IPS-15b (cell line): ENCODE data around the gene WEE2.

Experiments used
- H3K27me3 ChIP-seq: one replicate; pipeline ENCODE4 v1.6.1; 2013; ENCODE audit warnings: low read length; ENCODE audit not compliant: control insufficient read depth, insufficient read depth
- H3K36me3 ChIP-seq: one replicate; pipeline ENCODE4 v1.6.1; 2013; ENCODE audit warnings: low read length; ENCODE audit not compliant: control insufficient read depth, insufficient read depth
- H3K4me1 ChIP-seq: one replicate; pipeline ENCODE4 v1.6.1; 2013; ENCODE audit warnings: mild to moderate bottlenecking, low read length; ENCODE audit not compliant: control insufficient read depth, insufficient read depth
- H3K4me3 ChIP-seq: one replicate; pipeline ENCODE4 v1.5.1; 2013; ENCODE audit warnings: low read depth, low read length
- H3K9ac ChIP-seq: one replicate; pipeline ENCODE4 v1.6.1; 2013; ENCODE audit warnings: low read depth, mild to moderate bottlenecking, low read length
- H3K9me3 ChIP-seq: one replicate; pipeline ENCODE4 v1.6.1; 2013; ENCODE audit warnings: mild to moderate bottlenecking, low read length; ENCODE audit not compliant: control insufficient read depth, insufficient read depth

Gene WEE2

GRCh38 chr7:141717450-141717849 is 9.3 kb downstream of the WEE2 start:
- Histone ChIP-seq H3K4me1 (no peaks in the 10 kb centered on the region), H3K4me3 (no peak overlapping the region), H3K27me3 (no peaks in the 10 kb centered on the region), H3K9me3 (no peaks in the 10 kb centered on the region), H3K9ac (no peak overlapping the region), H3K36me3 (no peaks in the 10 kb centered on the region)

GRCh38 chr7:141722529-141722928 is 14.4 kb downstream of the WEE2 start:
- H3K27me3 ChIP-seq, result no peaks in the 10 kb centered on the region
- H3K36me3 ChIP-seq, result no peaks in the 10 kb centered on the region
- no peaks in the 10 kb centered on the region for H3K9me3 ChIP-seq
- no peak overlapping the region for H3K4me3 ChIP-seq
- no peaks in the 10 kb centered on the region for H3K4me1 ChIP-seq
- H3K9ac ChIP-seq, result no peak overlapping the region

- no peaks in the 10 kb centered on the region for H3K36me3 ChIP-seq
- no peak overlapping the region for H3K4me3 ChIP-seq
- no peak overlapping the region for H3K9ac ChIP-seq
- H3K9me3 ChIP-seq, result no peaks in the 10 kb centered on the region
- peaks cover 3% of the 10 kb centered on the region for H3K27me3 ChIP-seq
- no peaks in the 10 kb centered on the region for H3K4me1 ChIP-seq
Measured at GRCh38 chr7:141729020-141729419, 20.9 kb downstream of the WEE2 start.

DNA sequence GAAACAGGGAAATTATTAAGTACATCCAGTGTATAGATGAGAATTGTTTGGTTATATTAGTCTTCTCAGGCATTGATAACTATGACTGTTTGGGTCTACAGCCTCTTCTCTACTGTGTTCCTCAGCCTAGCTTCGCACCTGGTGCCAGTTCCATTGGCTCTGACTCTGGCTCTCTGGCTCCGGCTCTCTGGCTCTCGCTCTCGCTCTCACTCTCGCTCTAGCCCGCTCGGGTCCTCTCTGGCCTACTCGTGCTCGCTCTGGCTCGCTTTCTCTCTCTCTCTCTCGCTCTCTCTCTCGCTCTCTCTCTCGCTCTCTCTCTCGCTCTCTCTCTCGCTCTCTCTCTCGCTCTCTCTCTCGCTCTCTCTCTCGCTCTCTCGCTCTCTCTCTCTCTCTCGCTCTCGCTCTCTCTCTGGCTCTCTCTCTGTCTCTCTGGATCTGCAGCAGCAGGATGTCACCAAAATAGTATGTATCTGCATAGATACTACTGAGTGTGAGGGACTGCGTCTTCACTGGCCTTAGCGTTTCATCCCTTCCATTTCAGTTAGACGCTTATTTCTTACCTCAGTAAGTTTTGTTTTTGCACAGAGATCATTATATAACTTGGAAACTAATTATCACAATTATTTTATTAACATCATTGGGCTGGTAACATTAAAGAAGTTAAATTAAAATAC is 23.5 kb downstream of the WEE2 start:
- no peaks in the 10 kb centered on the region for H3K9me3 ChIP-seq
- H3K4me3 ChIP-seq, result peak overlapping the region; percentile 8
- peaks cover 3% of the 10 kb centered on the region for H3K27me3 ChIP-seq
- H3K4me1 ChIP-seq, result no peaks in the 10 kb centered on the region
- no peaks in the 10 kb centered on the region for H3K36me3 ChIP-seq
- H3K9ac ChIP-seq, result no peak overlapping the region

DNA sequence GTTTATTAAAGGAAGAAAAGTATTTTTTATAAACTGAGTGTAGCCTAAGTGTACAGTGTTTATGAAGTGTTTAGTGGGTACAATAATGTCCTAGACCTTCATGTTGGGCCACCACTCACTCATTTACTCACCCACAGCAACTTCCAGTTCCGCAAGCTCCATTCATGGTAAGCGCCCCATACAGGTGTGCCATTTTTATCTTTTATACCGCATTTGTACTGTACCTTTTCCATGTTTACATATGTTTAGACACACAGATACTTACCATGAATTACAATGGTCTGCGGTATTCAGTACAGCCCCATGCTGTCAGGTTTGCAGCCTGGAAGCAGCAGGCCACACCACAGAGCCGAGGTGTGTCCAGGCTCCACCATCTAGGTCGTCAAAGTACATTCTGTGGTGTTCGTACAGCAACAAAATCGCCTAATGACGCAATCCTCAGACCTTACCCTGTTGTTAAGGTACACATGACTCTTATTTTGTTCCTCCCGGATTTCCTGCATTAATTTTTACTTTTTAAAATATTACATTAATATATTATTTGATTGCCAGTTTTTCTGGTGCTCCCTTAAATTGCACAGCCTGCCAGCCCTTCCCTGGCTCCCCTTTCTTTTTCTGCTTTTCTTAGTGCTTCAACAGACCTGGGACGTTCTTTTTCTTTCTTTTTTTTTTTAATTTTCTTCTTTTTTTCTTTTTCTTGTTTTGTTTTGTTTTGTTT is 29.1 kb downstream of the WEE2 start:
- Histone ChIP-seq H3K9me3 (no peaks in the 10 kb centered on the region), H3K36me3 (peaks cover 3% of the 10 kb centered on the region), H3K4me1 (peaks cover 4% of the 10 kb centered on the region), H3K4me3 (peak overlapping the region; percentile 97), H3K9ac (no peak overlapping the region), H3K27me3 (no peaks in the 10 kb centered on the region)

GRCh38 chr7:141737836-141738591 is 29.9 kb downstream of the WEE2 start, which contains the start of gene SSBP1:
Gene SSBP1 (plus strand): TSS chr7:141738358. CDS start chr7:141739167, 809 bp downstream.
- Histone ChIP-seq H3K9me3 (no peaks in the 10 kb centered on the region), H3K9ac (peak within 1 kb of the TSS; percentile 92), H3K4me3 (peak within 1 kb of the TSS; percentile 97), H3K27me3 (no peaks in the 10 kb centered on the region), H3K36me3 (peaks cover 4% of the 10 kb centered on the region), H3K4me1 (peaks cover 4% of the 10 kb centered on the region)

- no peaks in the 10 kb centered on the region for H3K9me3 ChIP-seq
- peak overlapping the region; percentile 97 for H3K4me3 ChIP-seq
- peaks cover 9% of the 10 kb centered on the region for H3K36me3 ChIP-seq
- H3K9ac ChIP-seq, result peak overlapping the region; percentile 92
- peaks cover 4% of the 10 kb centered on the region for H3K4me1 ChIP-seq
- H3K27me3 ChIP-seq, result no peaks in the 10 kb centered on the region
Measured at GRCh38 chr7:141738592-141739013, 30.4 kb downstream of the WEE2 start.

GRCh38 chr7:141739250-141739649 is 31.1 kb downstream of the WEE2 start:
- Histone ChIP-seq H3K4me1 (peaks cover 4% of the 10 kb centered on the region), H3K9me3 (no peaks in the 10 kb centered on the region), H3K36me3 (peaks cover 9% of the 10 kb centered on the region), H3K9ac (peak overlapping the region; percentile 92), H3K27me3 (no peaks in the 10 kb centered on the region), H3K4me3 (peak overlapping the region; percentile 97)

DNA sequence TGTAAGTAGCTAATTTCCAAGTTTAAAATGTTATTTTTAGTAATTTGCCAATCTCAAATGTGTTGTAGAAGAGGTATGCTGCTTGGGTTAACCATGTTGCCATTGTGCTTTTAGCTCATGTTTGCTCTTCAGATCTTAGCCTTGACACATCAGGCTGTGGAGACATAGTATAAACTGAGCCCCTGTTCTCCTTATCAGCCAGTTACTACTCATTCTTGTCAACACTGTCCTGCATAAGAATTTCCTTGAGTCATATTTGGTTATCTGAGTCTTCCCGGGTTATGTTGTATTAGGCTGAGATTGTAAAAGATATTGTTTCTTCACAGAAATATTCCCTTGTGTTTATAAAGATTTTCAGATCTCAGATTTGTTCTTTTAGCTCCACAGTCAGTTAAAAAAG is 34.1 kb downstream of the WEE2 start:
- Histone ChIP-seq H3K9ac (no peak overlapping the region), H3K27me3 (no peaks in the 10 kb centered on the region), H3K36me3 (peaks cover 12% of the 10 kb centered on the region), H3K4me1 (peaks cover 4% of the 10 kb centered on the region), H3K4me3 (no peak overlapping the region), H3K9me3 (no peaks in the 10 kb centered on the region)

DNA sequence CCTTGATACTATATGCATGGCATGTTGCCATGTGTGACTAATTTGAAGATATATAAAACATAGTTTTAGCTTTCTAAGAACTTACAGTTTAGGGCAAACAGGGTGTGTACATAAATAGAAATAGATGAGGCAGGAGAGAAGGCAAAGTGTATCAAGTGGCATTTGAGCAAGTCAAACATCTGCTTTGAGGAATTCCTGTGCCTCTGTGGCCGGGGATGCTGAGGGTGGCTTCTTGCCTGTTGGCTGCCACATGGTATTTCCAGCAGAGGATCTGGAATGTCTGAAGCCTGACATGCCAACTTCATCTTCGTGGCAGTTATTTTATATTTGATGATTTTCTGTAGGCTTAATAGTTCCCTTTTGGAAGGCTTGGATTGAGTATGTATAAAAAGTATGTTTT is 36.0 kb downstream of the WEE2 start:
- Histone ChIP-seq H3K27me3 (no peaks in the 10 kb centered on the region), H3K9ac (no peak overlapping the region), H3K36me3 (peaks cover 19% of the 10 kb centered on the region), H3K4me3 (no peak overlapping the region), H3K4me1 (peaks cover 4% of the 10 kb centered on the region), H3K9me3 (no peaks in the 10 kb centered on the region)

GRCh38 chr7:141748396-141748795 is 40.2 kb downstream of the WEE2 start:
- H3K4me1 ChIP-seq, result no peaks in the 10 kb centered on the region
- H3K9ac ChIP-seq, result no peak overlapping the region
- peaks cover 35% of the 10 kb centered on the region for H3K36me3 ChIP-seq
- peaks cover 5% of the 10 kb centered on the region for H3K9me3 ChIP-seq
- no peak overlapping the region for H3K4me3 ChIP-seq
- no peaks in the 10 kb centered on the region for H3K27me3 ChIP-seq
